ENCODE results near the gene CHCHD4.

CHCHD4 gene

GRCh38 chr3:14124615-14125192, at the start of gene CHCHD4, which contains the start of gene TMEM43 (continued):
- TF ChIP-seq ZBTB26 (tag by site-specific recombination; optimal IDR thresholded peaks at IDR 0.05): peak; percentile 84

- Histone ChIP-seq H3K9me3 (ENCODE audit: control insufficient read depth, insufficient read depth, low read depth, low read length) (no peaks in the 10 kb centered on the region), H3K27ac (ENCODE audit: extremely low read depth, low read depth, low read length) (no peak overlapping the region), H3K4me3 (ENCODE audit: low read depth, low read length) (no peak overlapping the region), H3K4me1 (ENCODE audit: control insufficient read depth, insufficient read depth, low read length) (0 out of 2 replicates have a peak, but pooled peaks cover 3% of the 10 kb centered on the region), H3K36me3 (ENCODE audit: control insufficient read depth in 2 of 2, insufficient read depth in 1 of 2, low read length in 2 of 2) (peaks cover 30 to 59% of the 10 kb centered on the region in 2 experiments; a peak in 2 of 3 replicates)
- ChIA-PET CTCF (interaction anchor here (0.6 to 1.0 kb wide), 2 partner anchors 8 to 276 kb away, joined by 3 to 4 read pairs; no protein-coding TSS in a partner anchor), POLR2A (interaction anchor here (0.9 kb wide), 1 partner anchor 27 kb away, joined by 3 read pairs; no protein-coding TSS in a partner anchor)
- TF ChIP-seq INSM2 (tag by site-specific recombination; IDR thresholded peaks at IDR 0.05) (no peak), HOXA7 (CRISPR knock-in tag; IDR thresholded peaks at IDR 0.05; ENCODE audit: borderline replicate concordance) (no peak), ZNF692 (tag by site-specific recombination; IDR thresholded peaks at IDR 0.05) (no peak), IKZF3 (tag by site-specific recombination; IDR thresholded peaks at IDR 0.05) (no peak), ZNF138 (tag by site-specific recombination; IDR thresholded peaks at IDR 0.05; ENCODE audit: borderline replicate concordance) (no peak), ZNF184 (tag by site-specific recombination; IDR thresholded peaks at IDR 0.05) (no peak), ZNF280C (tag by site-specific recombination; IDR thresholded peaks at IDR 0.05) (no peak), ZBTB17 (tag by site-specific recombination; IDR thresholded peaks at IDR 0.05) (no peak), ZNF623 (tag by site-specific recombination; IDR thresholded peaks at IDR 0.05) (no peak), PBX3 (CRISPR knock-in tag; IDR thresholded peaks at IDR 0.05) (no peak), ZNF792 (tag by site-specific recombination; IDR thresholded peaks at IDR 0.05) (no peak), ATF2 (tag by site-specific recombination; IDR thresholded peaks at IDR 0.05; ENCODE audit: low read depth) (no peak), ZNF239 (tag by site-specific recombination; IDR thresholded peaks at IDR 0.05) (no peak), KLF9 (tag by site-specific recombination; IDR thresholded peaks at IDR 0.05; ENCODE audit: low read depth) (no peak)
These were observed 47.8 kb upstream of the CHCHD4 start for GRCh38 chr3:14172496-14172895.

All from HEK293 (cell line).